ENCODE measurements around the gene USP17L21. TPM values are rescaled to one million over a fixed set of nuclear protein-coding genes. Genes with fewer than 3 reads are reported as not detected.

The USP17L21 gene
- total RNA-seq, 2 experiments from 2014 or later = not detected

Other genes starting within 250 kb of the USP17L21 start
- not detected for gene FAM90A26, start 92.5 kb upstream of the USP17L21 start, total RNA-seq
- not detected for gene USP17L10, start 52.2 kb upstream of the USP17L21 start, total RNA-seq
- gene USP17L11, start 47.5 kb upstream of the USP17L21 start, total RNA-seq = not detected
- not detected for gene USP17L12, start 42.7 kb upstream of the USP17L21 start, total RNA-seq
- not detected for gene USP17L13, start 38.0 kb upstream of the USP17L21 start, total RNA-seq
- gene USP17L15, start 28.5 kb upstream of the USP17L21 start, total RNA-seq = not detected
- gene USP17L17, start 19.0 kb upstream of the USP17L21 start, total RNA-seq = not detected
- not detected for gene USP17L18, start 14.2 kb upstream of the USP17L21 start, total RNA-seq
- not detected for gene USP17L19, start 9.5 kb upstream of the USP17L21 start, total RNA-seq
- gene USP17L20, start 4.7 kb upstream of the USP17L21 start, total RNA-seq = not detected
- not detected for gene USP17L22, start 4.7 kb downstream of the USP17L21 start, total RNA-seq
- not detected for gene USP17L24, start 62.3 kb downstream of the USP17L21 start, total RNA-seq
- gene USP17L25, start 67.0 kb downstream of the USP17L21 start, total RNA-seq = not detected
- gene USP17L26, start 71.8 kb downstream of the USP17L21 start, total RNA-seq = not detected
- gene USP17L5, start 76.5 kb downstream of the USP17L21 start, total RNA-seq = not detected
- not detected for gene USP17L27, start 81.3 kb downstream of the USP17L21 start, total RNA-seq
- not detected for gene USP17L28, start 86.0 kb downstream of the USP17L21 start, total RNA-seq
- gene USP17L29, start 90.8 kb downstream of the USP17L21 start, total RNA-seq = not detected
- gene USP17L30, start 100.3 kb downstream of the USP17L21 start, total RNA-seq = not detected
- not detected for gene DEFB131A, start 181.5 kb downstream of the USP17L21 start, total RNA-seq